ENCODE measurements around the gene NCOA3. TPM values are rescaled to one million over a fixed set of nuclear protein-coding genes. Genes with fewer than 3 reads are reported as not detected.

NCOA3 gene
- total and polyA plus RNA-seq, 2 experiments from 2014 or later: 6.7 to 25.8 TPM

GRCh38 chr20:47645632-47646031 is 143.9 kb downstream of the NCOA3 start:
- Histone ChIP-seq H3K79me2 (replicated peaks; ENCODE audit: insufficient read depth) (no peaks in the 10 kb centered on the region), H3F3A (replicated peaks; ENCODE audit: low read depth) (0 out of 2 replicates have a peak, but pooled peaks cover 3% of the 10 kb centered on the region), H3K4me3 (no peak overlapping the region), H3K4me1 (ENCODE audit: insufficient read depth) (peaks cover 21% of the 10 kb centered on the region), H3K27ac (ENCODE audit: low read depth) (no peak overlapping the region), H3K4me2 (no peak overlapping the region), H3K9me2 (ENCODE audit: insufficient read depth) (no peaks in the 10 kb centered on the region), H3K27me3 (ENCODE audit: insufficient read depth) (no peaks in the 10 kb centered on the region), H2AFZ (no peak overlapping the region), H4K20me1 (replicated peaks; ENCODE audit: insufficient read depth) (no peaks in the 10 kb centered on the region), H3K36me3 (ENCODE audit: insufficient read depth) (peaks cover 13% of the 10 kb centered on the region; the same call in 1 of the 2 replicates)
- Mint-ChIP-seq H3K4me3 (no peak overlapping the region), H3K9me3 (no peaks in the 10 kb centered on the region), H3K27ac (no peak overlapping the region), H3K4me1 (peaks cover 29% of the 10 kb centered on the region), H3K36me3 (ENCODE audit: low read depth) (peaks cover 54% of the 10 kb centered on the region), H3K27me3 (ENCODE audit: insufficient read depth, low read depth, poor library complexity) (peaks cover 3% of the 10 kb centered on the region)
- ATAC-seq (no peak), DNase-seq (ENCODE audit: low spot score) (no peak)
- TF ChIP-seq ZNF114 (CRISPR knock-in tag; IDR thresholded peaks at IDR 0.05): no peak
- TF ChIP-seq EZH2phosphoT487 (IDR thresholded peaks at IDR 0.05; ENCODE audit: unreplicated experiment): no peak
- no peak for TF ChIP-seq POLR2AphosphoS5 (IDR thresholded peaks at IDR 0.05; ENCODE audit: low read depth)
- TF ChIP-seq REST (IDR thresholded peaks at IDR 0.05; ENCODE audit: unreplicated experiment): no peak
- no peak for TF ChIP-seq NANOG (IDR thresholded peaks at IDR 0.05; ENCODE audit: borderline replicate concordance)
- TF ChIP-seq ZNF331 (CRISPR knock-in tag; IDR thresholded peaks at IDR 0.05; ENCODE audit: low read depth): no peak
- TF ChIP-seq ETS1 (IDR thresholded peaks at IDR 0.05): no peak
- no peak for TF ChIP-seq CTCF (conservative IDR thresholded peaks at IDR 0.05; ENCODE audit: low read depth in 2 of 2)
- TF ChIP-seq EZH2 (IDR thresholded peaks at IDR 0.05; ENCODE audit: low read depth, unreplicated experiment): no peak
- no peak for TF ChIP-seq CREB1 (CRISPR knock-in tag; IDR thresholded peaks at IDR 0.05; ENCODE audit: low read depth)
- TF ChIP-seq ZNF462 (CRISPR knock-in tag; IDR thresholded peaks at IDR 0.05): no peak
- no peak for TF ChIP-seq STAT1 (IDR thresholded peaks at IDR 0.05; ENCODE audit: unreplicated experiment)
- TF ChIP-seq JUNB (IDR thresholded peaks at IDR 0.05; ENCODE audit: unreplicated experiment): no peak

Data from GM23338 (cell line).